Measurements from ENCODE around the gene SOX8. TPM values are rescaled to one million over a fixed set of nuclear protein-coding genes. Genes with fewer than 3 reads are reported as not detected.

Gene SOX8
- total RNA-seq, 1 experiment from 2014 or later = not detected

- Histone ChIP-seq H3K27ac (ENCODE audit: low read length) (no peak overlapping the region), H3K4me2 (ENCODE audit: low read depth, low read length, poor library complexity, severe bottlenecking) (no peak overlapping the region)
Measured at GRCh38 chr16:962901-963814, 18.4 kb upstream of the SOX8 start.

GRCh38 chr16:963913-964312 is 17.7 kb upstream of the SOX8 start:
- DNase-seq = no peak
- Histone ChIP-seq H3K4me1 (ENCODE audit: low read length) (no peaks in the 10 kb centered on the region), H3K4me2 (ENCODE audit: low read depth, low read length, poor library complexity, severe bottlenecking) (no peak overlapping the region), H3K9ac (ENCODE audit: low read length) (no peak overlapping the region), H3K4me3 (ENCODE audit: low read length) (no peak overlapping the region), H3K9me2 (replicated peaks; ENCODE audit: insufficient read depth, low read length) (no peaks in the 10 kb centered on the region), H4K20me1 (ENCODE audit: insufficient read depth, low read depth, low read length) (no peaks in the 10 kb centered on the region), H3K9me3 (ENCODE audit: low read length) (no peaks in the 10 kb centered on the region; the same call in 1 of the 2 replicates), H3K79me2 (ENCODE audit: low read length) (peaks cover 5% of the 10 kb centered on the region; the same call in 1 of the 2 replicates), H3K36me3 (ENCODE audit: insufficient read depth, low read length) (no peaks in the 10 kb centered on the region), H3K27ac (ENCODE audit: low read length) (no peak overlapping the region), H2AFZ (ENCODE audit: low read length) (no peak overlapping the region), H3K27me3 (ENCODE audit: low read length) (no peaks in the 10 kb centered on the region)

More at GRCh38 chr16:962901-963814, 18.4 kb upstream of the SOX8 start:
- DNase-seq = no peak
- Histone ChIP-seq H3K9me2 (replicated peaks; ENCODE audit: insufficient read depth, low read length) (no peaks in the 10 kb centered on the region), H3K27me3 (ENCODE audit: low read length) (no peaks in the 10 kb centered on the region), H3K79me2 (ENCODE audit: low read length) (peaks cover under 1% of the 10 kb centered on the region; the same call in 1 of the 2 replicates), H3K9ac (ENCODE audit: low read length) (no peak overlapping the region), H3K9me3 (ENCODE audit: low read length) (no peaks in the 10 kb centered on the region; the same call in 1 of the 2 replicates), H3K36me3 (ENCODE audit: insufficient read depth, low read length) (no peaks in the 10 kb centered on the region), H2AFZ (ENCODE audit: low read length) (no peak overlapping the region), H3K4me3 (ENCODE audit: low read length) (no peak overlapping the region), H3K4me1 (ENCODE audit: low read length) (no peaks in the 10 kb centered on the region), H4K20me1 (ENCODE audit: insufficient read depth, low read depth, low read length) (no peaks in the 10 kb centered on the region)

GRCh38 chr16:964356-965035 is 17.1 kb upstream of the SOX8 start:
- no peaks in the 10 kb centered on the region for H3K36me3 ChIP-seq (ENCODE audit: insufficient read depth, low read length)
- DNase-seq = no peak
- no peak overlapping the region for H3K4me3 ChIP-seq (ENCODE audit: low read length)
- H4K20me1 ChIP-seq (ENCODE audit: insufficient read depth, low read depth, low read length) = no peaks in the 10 kb centered on the region
- H3K79me2 ChIP-seq (ENCODE audit: low read length) = peaks cover 8% of the 10 kb centered on the region
- no peak overlapping the region for H2AFZ ChIP-seq (ENCODE audit: low read length)
- no peak overlapping the region for H3K9ac ChIP-seq (ENCODE audit: low read length)
- H3K4me1 ChIP-seq (ENCODE audit: low read length) = peaks cover 3% of the 10 kb centered on the region
- no peak overlapping the region for H3K4me2 ChIP-seq (ENCODE audit: low read depth, low read length, poor library complexity, severe bottlenecking)
- H3K9me3 ChIP-seq (ENCODE audit: low read length) = no peaks in the 10 kb centered on the region; the same call in 1 of the 2 replicates
- H3K27me3 ChIP-seq (ENCODE audit: low read length) = no peaks in the 10 kb centered on the region
- H3K27ac ChIP-seq (ENCODE audit: low read length) = no peak overlapping the region
- H3K9me2 ChIP-seq (replicated peaks; ENCODE audit: insufficient read depth, low read length) = no peaks in the 10 kb centered on the region

- no peaks in the 10 kb centered on the region for H3K27me3 ChIP-seq (ENCODE audit: low read length)
- no peaks in the 10 kb centered on the region for H3K36me3 ChIP-seq (ENCODE audit: insufficient read depth, low read length)
- no peaks in the 10 kb centered on the region for H4K20me1 ChIP-seq (ENCODE audit: insufficient read depth, low read depth, low read length)
- no peak overlapping the region for H3K4me2 ChIP-seq (ENCODE audit: low read depth, low read length, poor library complexity, severe bottlenecking)
- DNase-seq = no peak
- no peak overlapping the region for H2AFZ ChIP-seq (ENCODE audit: low read length)
- H3K9ac ChIP-seq (ENCODE audit: low read length) = no peak overlapping the region
- H3K79me2 ChIP-seq (ENCODE audit: low read length) = peaks cover 13% of the 10 kb centered on the region
- H3K9me3 ChIP-seq (ENCODE audit: low read length) = no peaks in the 10 kb centered on the region; the same call in 1 of the 2 replicates
- H3K4me3 ChIP-seq (ENCODE audit: low read length) = no peak overlapping the region
- H3K9me2 ChIP-seq (replicated peaks; ENCODE audit: insufficient read depth, low read length) = no peaks in the 10 kb centered on the region
- peaks cover 8% of the 10 kb centered on the region for H3K4me1 ChIP-seq (ENCODE audit: low read length)
- H3K27ac ChIP-seq (ENCODE audit: low read length) = no peak overlapping the region
Measured at GRCh38 chr16:965036-965395, 16.6 kb upstream of the SOX8 start.

GRCh38 chr16:965487-965886 is 16.1 kb upstream of the SOX8 start:
- Histone ChIP-seq H3K4me1 (ENCODE audit: low read length) (peaks cover 9% of the 10 kb centered on the region), H4K20me1 (ENCODE audit: insufficient read depth, low read depth, low read length) (no peaks in the 10 kb centered on the region), H3K9me3 (ENCODE audit: low read length) (no peaks in the 10 kb centered on the region; the same call in 1 of the 2 replicates), H3K4me2 (ENCODE audit: low read depth, low read length, poor library complexity, severe bottlenecking) (no peak overlapping the region), H3K4me3 (ENCODE audit: low read length) (no peak overlapping the region), H3K79me2 (ENCODE audit: low read length) (peaks cover 16% of the 10 kb centered on the region), H3K9ac (ENCODE audit: low read length) (no peak overlapping the region), H3K36me3 (ENCODE audit: insufficient read depth, low read length) (no peaks in the 10 kb centered on the region), H3K27me3 (ENCODE audit: low read length) (no peaks in the 10 kb centered on the region), H3K9me2 (replicated peaks; ENCODE audit: insufficient read depth, low read length) (no peaks in the 10 kb centered on the region), H2AFZ (ENCODE audit: low read length) (no peak overlapping the region), H3K27ac (ENCODE audit: low read length) (no peak overlapping the region)
- no peak for DNase-seq

- H3K27ac ChIP-seq (ENCODE audit: low read length) = no peak overlapping the region
- H3K27me3 ChIP-seq (ENCODE audit: low read length) = no peaks in the 10 kb centered on the region
- H3K9me3 ChIP-seq (ENCODE audit: low read length) = no peaks in the 10 kb centered on the region; the same call in 1 of the 2 replicates
- no peaks in the 10 kb centered on the region for H3K9me2 ChIP-seq (replicated peaks; ENCODE audit: insufficient read depth, low read length)
- DNase-seq = no peak
- no peak overlapping the region for H3K4me3 ChIP-seq (ENCODE audit: low read length)
- no peak overlapping the region for H3K9ac ChIP-seq (ENCODE audit: low read length)
- peaks cover 9% of the 10 kb centered on the region for H3K4me1 ChIP-seq (ENCODE audit: low read length)
- no peaks in the 10 kb centered on the region for H3K36me3 ChIP-seq (ENCODE audit: insufficient read depth, low read length)
- no peaks in the 10 kb centered on the region for H4K20me1 ChIP-seq (ENCODE audit: insufficient read depth, low read depth, low read length)
- H3K4me2 ChIP-seq (ENCODE audit: low read depth, low read length, poor library complexity, severe bottlenecking) = no peak overlapping the region
- H3K79me2 ChIP-seq (ENCODE audit: low read length) = peaks cover 16% of the 10 kb centered on the region
- H2AFZ ChIP-seq (ENCODE audit: low read length) = no peak overlapping the region
Measured at GRCh38 chr16:966035-966434, 15.5 kb upstream of the SOX8 start.

- Histone ChIP-seq H3K79me2 (ENCODE audit: low read length) (peaks cover 16% of the 10 kb centered on the region), H4K20me1 (ENCODE audit: insufficient read depth, low read depth, low read length) (no peaks in the 10 kb centered on the region), H3K27ac (ENCODE audit: low read length) (no peak overlapping the region), H3K9me3 (ENCODE audit: low read length) (no peaks in the 10 kb centered on the region; the same call in 1 of the 2 replicates), H3K9me2 (replicated peaks; ENCODE audit: insufficient read depth, low read length) (no peaks in the 10 kb centered on the region), H3K4me1 (ENCODE audit: low read length) (peaks cover 9% of the 10 kb centered on the region), H3K27me3 (ENCODE audit: low read length) (no peaks in the 10 kb centered on the region), H3K36me3 (ENCODE audit: insufficient read depth, low read length) (no peaks in the 10 kb centered on the region), H3K9ac (ENCODE audit: low read length) (no peak overlapping the region), H3K4me2 (ENCODE audit: low read depth, low read length, poor library complexity, severe bottlenecking) (no peak overlapping the region), H2AFZ (ENCODE audit: low read length) (no peak overlapping the region), H3K4me3 (ENCODE audit: low read length) (no peak overlapping the region)
- no peak for DNase-seq
Measured at GRCh38 chr16:966505-966904, 15.1 kb upstream of the SOX8 start.

- H2AFZ ChIP-seq (ENCODE audit: low read length) = no peak overlapping the region
- H3K27me3 ChIP-seq (ENCODE audit: low read length) = no peaks in the 10 kb centered on the region
- peaks cover 16% of the 10 kb centered on the region for H3K79me2 ChIP-seq (ENCODE audit: low read length)
- no peak overlapping the region for H3K4me2 ChIP-seq (ENCODE audit: low read depth, low read length, poor library complexity, severe bottlenecking)
- H3K36me3 ChIP-seq (ENCODE audit: insufficient read depth, low read length) = no peaks in the 10 kb centered on the region
- peaks cover 9% of the 10 kb centered on the region for H3K4me1 ChIP-seq (ENCODE audit: low read length)
- no peak overlapping the region for H3K9ac ChIP-seq (ENCODE audit: low read length)
- H3K27ac ChIP-seq (ENCODE audit: low read length) = no peak overlapping the region
- no peak for DNase-seq
- no peaks in the 10 kb centered on the region for H3K9me2 ChIP-seq (replicated peaks; ENCODE audit: insufficient read depth, low read length)
- H3K9me3 ChIP-seq (ENCODE audit: low read length) = no peaks in the 10 kb centered on the region; the same call in 1 of the 2 replicates
- no peak overlapping the region for H3K4me3 ChIP-seq (ENCODE audit: low read length)
- no peaks in the 10 kb centered on the region for H4K20me1 ChIP-seq (ENCODE audit: insufficient read depth, low read depth, low read length)
Measured at GRCh38 chr16:967077-967541, 14.5 kb upstream of the SOX8 start.

Data from Karpas-422 (cell line).